NCI-H446 treated with DMSO at 0.1 percent for 48 hours (cell line): ENCODE measurements around the gene SRC.

Source experiments
- DNase-seq: peaks from one replicate; lab custom pipeline; 2025; lab: John Stamatoyannopoulos, UW

The SRC gene

GRCh38 chr20:37345339-37346235, at the start of gene SRC:
SRC (plus strand) TSS chr20:37346140; CDS start chr20:37384154, 38,014 bp downstream.
- DNase-seq, result peak; percentile 5

GRCh38 chr20:37296371-37296770, 49.6 kb upstream of the SRC start:
- DNase-seq, result no peak

GRCh38 chr20:37297066-37297736, 48.7 kb upstream of the SRC start:
- no peak for DNase-seq

GRCh38 chr20:37298190-37298939, 47.6 kb upstream of the SRC start:
- no peak for DNase-seq

- DNase-seq, result no peak
These were observed 46.0 kb upstream of the SRC start for GRCh38 chr20:37299718-37300528.

- DNase-seq, result no peak
These were observed 44.8 kb upstream of the SRC start for GRCh38 chr20:37301120-37301519.

GRCh38 chr20:37301558-37301957, 44.4 kb upstream of the SRC start:
- no peak for DNase-seq

GRCh38 chr20:37302981-37303380, 43.0 kb upstream of the SRC start:
- DNase-seq, result no peak

- DNase-seq, result no peak
These were observed 42.3 kb upstream of the SRC start for GRCh38 chr20:37303637-37304036.

- DNase-seq, result no peak
These were observed 40.9 kb upstream of the SRC start for GRCh38 chr20:37305079-37305478.

GRCh38 chr20:37305839-37306238, 40.1 kb upstream of the SRC start:
- no peak for DNase-seq

- no peak for DNase-seq
These were observed 37.6 kb upstream of the SRC start for GRCh38 chr20:37308086-37309050.

GRCh38 chr20:37309290-37309689, 36.6 kb upstream of the SRC start:
- no peak for DNase-seq

GRCh38 chr20:37309936-37310590, 35.9 kb upstream of the SRC start:
- DNase-seq, result no peak

- no peak for DNase-seq
These were observed 35.0 kb upstream of the SRC start for GRCh38 chr20:37310951-37311350.

GRCh38 chr20:37311710-37312355, 34.1 kb upstream of the SRC start:
- DNase-seq, result no peak

GRCh38 chr20:37313546-37314091, 32.3 kb upstream of the SRC start:
- no peak for DNase-seq

- DNase-seq, result no peak
These were observed 31.8 kb upstream of the SRC start for GRCh38 chr20:37314099-37314498.

GRCh38 chr20:37314617-37315016, 31.3 kb upstream of the SRC start:
- DNase-seq, result no peak
